ENCODE measurements around the gene FBXL7. TPM values are rescaled to one million over a fixed set of nuclear protein-coding genes. Genes with fewer than 3 reads are reported as not detected.

FBXL7 gene
- total and polyA plus RNA-seq, 2 donors (not counting 1 experiment from before 2014, with no cell fraction given): 6.4 to 12.9 TPM

- TF ChIP-seq EZH2 (IDR thresholded peaks at IDR 0.05; ENCODE audit: low read length, missing control alignments) (no peak), CTCF (conservative IDR thresholded peaks at IDR 0.05 in 1 of 2, IDR thresholded peaks at IDR 0.05 in 1 of 2; ENCODE audit: low read depth in 1 of 2, low read length in 2 of 2) (no peak)
- Histone ChIP-seq H4K20me1 (ENCODE audit: control insufficient read depth, extremely low read depth, insufficient read depth, low read length) (no peaks in the 10 kb centered on the region), H3K4me1 (ENCODE audit: control insufficient read depth, extremely low read depth, insufficient read depth, low read length) (no peaks in the 10 kb centered on the region), H3K4me2 (ENCODE audit: extremely low read depth, insufficient read depth, low read length) (no peak overlapping the region), H3K4me3 (replicated peaks in 1 of 4; ENCODE audit: control extremely low read depth in 1 of 4, insufficient read depth in 1 of 4, low read depth in 3 of 4, low read length in 4 of 4) (no peak overlapping the region), H3K79me2 (ENCODE audit: control insufficient read depth, insufficient read depth, low read length) (no peaks in the 10 kb centered on the region), H3K27ac (ENCODE audit: insufficient read depth, low read length) (no peak overlapping the region), H3K27me3 (ENCODE audit: control insufficient read depth, insufficient read depth, low read length) (no peaks in the 10 kb centered on the region), H3K9me3 (ENCODE audit: control insufficient read depth, insufficient read depth, low read depth, low read length) (no peaks in the 10 kb centered on the region), H3K36me3 (ENCODE audit: control insufficient read depth, insufficient read depth, low read length) (no peaks in the 10 kb centered on the region), H3K9ac (ENCODE audit: insufficient read depth, low read length) (no peak overlapping the region), H2AFZ (ENCODE audit: low read length) (no peak overlapping the region)
- no peak for DNase-seq (ENCODE audit: low read depth in 2 of 2)
Measured at GRCh38 chr5:15655683-15656082, 155.7 kb downstream of the FBXL7 start.

- no peaks in the 10 kb centered on the region for H3K36me3 ChIP-seq (ENCODE audit: control insufficient read depth, insufficient read depth, low read length)
- H3K27me3 ChIP-seq (ENCODE audit: control insufficient read depth, insufficient read depth, low read length): no peaks in the 10 kb centered on the region
- no peaks in the 10 kb centered on the region for H3K4me1 ChIP-seq (ENCODE audit: control insufficient read depth, extremely low read depth, insufficient read depth, low read length)
- TF ChIP-seq CTCF (conservative IDR thresholded peaks at IDR 0.05 in 1 of 2, IDR thresholded peaks at IDR 0.05 in 1 of 2; ENCODE audit: low read depth in 1 of 2, low read length in 2 of 2) (no peak), EZH2 (IDR thresholded peaks at IDR 0.05; ENCODE audit: low read length, missing control alignments) (no peak)
- H2AFZ ChIP-seq (ENCODE audit: low read length): no peak overlapping the region
- peaks cover 2% of the 10 kb centered on the region for H3K79me2 ChIP-seq (ENCODE audit: control insufficient read depth, insufficient read depth, low read length)
- no peaks in the 10 kb centered on the region for H4K20me1 ChIP-seq (ENCODE audit: control insufficient read depth, extremely low read depth, insufficient read depth, low read length)
- H3K9me3 ChIP-seq (ENCODE audit: control insufficient read depth, insufficient read depth, low read depth, low read length): no peaks in the 10 kb centered on the region
- no peak overlapping the region for H3K27ac ChIP-seq (ENCODE audit: insufficient read depth, low read length)
- no peak overlapping the region for H3K9ac ChIP-seq (ENCODE audit: insufficient read depth, low read length)
- H3K4me3 ChIP-seq (replicated peaks in 1 of 4; ENCODE audit: control extremely low read depth in 1 of 4, insufficient read depth in 1 of 4, low read depth in 3 of 4, low read length in 4 of 4): no peak overlapping the region
- no peak overlapping the region for H3K4me2 ChIP-seq (ENCODE audit: extremely low read depth, insufficient read depth, low read length)
- DNase-seq (ENCODE audit: low read depth in 2 of 2): peak; percentile 5 to 58
Measured at GRCh38 chr5:15664961-15665360, 165.0 kb downstream of the FBXL7 start.

- Histone ChIP-seq H4K20me1 (ENCODE audit: control insufficient read depth, extremely low read depth, insufficient read depth, low read length) (no peaks in the 10 kb centered on the region), H2AFZ (ENCODE audit: low read length) (no peak overlapping the region), H3K79me2 (ENCODE audit: control insufficient read depth, insufficient read depth, low read length) (peaks cover 2% of the 10 kb centered on the region), H3K27me3 (ENCODE audit: control insufficient read depth, insufficient read depth, low read length) (no peaks in the 10 kb centered on the region), H3K9ac (ENCODE audit: insufficient read depth, low read length) (no peak overlapping the region), H3K27ac (ENCODE audit: insufficient read depth, low read length) (no peak overlapping the region), H3K9me3 (ENCODE audit: control insufficient read depth, insufficient read depth, low read depth, low read length) (no peaks in the 10 kb centered on the region), H3K4me2 (ENCODE audit: extremely low read depth, insufficient read depth, low read length) (no peak overlapping the region), H3K4me3 (replicated peaks in 1 of 4; ENCODE audit: control extremely low read depth in 1 of 4, insufficient read depth in 1 of 4, low read depth in 3 of 4, low read length in 4 of 4) (no peak overlapping the region), H3K4me1 (ENCODE audit: control insufficient read depth, extremely low read depth, insufficient read depth, low read length) (no peaks in the 10 kb centered on the region), H3K36me3 (ENCODE audit: control insufficient read depth, insufficient read depth, low read length) (no peaks in the 10 kb centered on the region)
- no peak for DNase-seq (ENCODE audit: low read depth in 2 of 2)
- TF ChIP-seq EZH2 (IDR thresholded peaks at IDR 0.05; ENCODE audit: low read length, missing control alignments): no peak
- TF ChIP-seq CTCF (conservative IDR thresholded peaks at IDR 0.05 in 1 of 2, IDR thresholded peaks at IDR 0.05 in 1 of 2; ENCODE audit: low read depth in 1 of 2, low read length in 2 of 2): no peak
Measured at GRCh38 chr5:15669826-15670225, 169.8 kb downstream of the FBXL7 start.

Data from fibroblast of lung (primary cell).